Sigmoid colon (tissue), 4 donors: ENCODE results near the gene OTOP3.

ENCODE experiments used
- EP300 ChIP-seq, 4 donors: sonication (generic); formaldehyde crosslinking; IDR thresholded peaks; one replicate each; pipeline ENCODE4 v1.6.1; 2017; ENCODE audit warnings: antibody characterized with exemption in 4 of 4
- POLR2A ChIP-seq, 2 donors: fragments of 450-650 bp; IDR thresholded peaks; one replicate each; pipeline ENCODE4 v1.6.1; 2016; ENCODE audit warnings: antibody characterized with exemption in 2 of 2, mild to moderate bottlenecking in 2 of 2, moderate library complexity in 2 of 2
- POLR2AphosphoS5 ChIP-seq, 4 donors: sonication (generic); formaldehyde crosslinking; IDR thresholded peaks; one replicate each; pipeline ENCODE4 v1.6.1; 2017; ENCODE audit warnings: antibody characterized with exemption in 4 of 4
- TF ChIP-seq, protein P1 (sequence below), 4 experiments: fragments of 450-650 bp in 3 of 4; fragments of 200-600 bp in 1 of 4; IDR thresholded peaks; one replicate each; pipeline ENCODE4 v1.5.1; 2016 to 2019; ENCODE audit warnings: antibody characterized with exemption in 4 of 4, mild to moderate bottlenecking in 3 of 4, moderate library complexity in 2 of 4

DNA sequence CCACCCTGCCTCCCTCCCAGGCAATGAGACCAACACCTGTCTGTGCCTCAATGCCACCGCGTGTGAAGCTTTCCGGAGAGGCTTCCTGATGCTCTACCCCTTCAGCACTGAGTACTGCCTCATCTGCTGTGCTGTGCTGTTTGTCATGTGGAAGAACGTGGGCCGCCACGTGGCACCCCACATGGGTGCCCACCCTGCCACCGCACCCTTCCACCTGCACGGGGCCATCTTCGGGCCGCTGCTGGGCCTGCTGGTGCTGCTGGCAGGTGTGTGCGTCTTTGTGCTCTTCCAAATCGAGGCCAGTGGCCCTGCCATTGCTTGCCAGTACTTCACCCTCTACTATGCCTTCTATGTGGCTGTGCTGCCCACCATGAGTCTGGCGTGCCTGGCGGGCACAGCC, 10.9 kb downstream of the OTOP3 start:
- TF ChIP-seq, protein P1, sequence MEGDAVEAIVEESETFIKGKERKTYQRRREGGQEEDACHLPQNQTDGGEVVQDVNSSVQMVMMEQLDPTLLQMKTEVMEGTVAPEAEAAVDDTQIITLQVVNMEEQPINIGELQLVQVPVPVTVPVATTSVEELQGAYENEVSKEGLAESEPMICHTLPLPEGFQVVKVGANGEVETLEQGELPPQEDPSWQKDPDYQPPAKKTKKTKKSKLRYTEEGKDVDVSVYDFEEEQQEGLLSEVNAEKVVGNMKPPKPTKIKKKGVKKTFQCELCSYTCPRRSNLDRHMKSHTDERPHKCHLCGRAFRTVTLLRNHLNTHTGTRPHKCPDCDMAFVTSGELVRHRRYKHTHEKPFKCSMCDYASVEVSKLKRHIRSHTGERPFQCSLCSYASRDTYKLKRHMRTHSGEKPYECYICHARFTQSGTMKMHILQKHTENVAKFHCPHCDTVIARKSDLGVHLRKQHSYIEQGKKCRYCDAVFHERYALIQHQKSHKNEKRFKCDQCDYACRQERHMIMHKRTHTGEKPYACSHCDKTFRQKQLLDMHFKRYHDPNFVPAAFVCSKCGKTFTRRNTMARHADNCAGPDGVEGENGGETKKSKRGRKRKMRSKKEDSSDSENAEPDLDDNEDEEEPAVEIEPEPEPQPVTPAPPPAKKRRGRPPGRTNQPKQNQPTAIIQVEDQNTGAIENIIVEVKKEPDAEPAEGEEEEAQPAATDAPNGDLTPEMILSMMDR (IDR thresholded peaks at IDR 0.05), result no peak
- TF ChIP-seq EP300 (IDR thresholded peaks at IDR 0.05) (no peak), POLR2A (IDR thresholded peaks at IDR 0.05) (no peak), POLR2AphosphoS5 (IDR thresholded peaks at IDR 0.05) (no peak)
